Subcutaneous abdominal adipose tissue (tissue), 5 donors: ENCODE data around the gene TXLNG.

Experiments used
- H3K27ac ChIP-seq: one replicate; pipeline ENCODE4 v1.7.0; 2013; ENCODE audit warnings: low read depth, mild to moderate bottlenecking, inconsistent platforms, low read length, moderate library complexity
- H3K27me3 ChIP-seq, 5 donors: one replicate each; pipeline ENCODE4 v1.7.0; 2013; ENCODE audit warnings: low read length in 5 of 5, inconsistent platforms in 1 of 5; ENCODE audit not compliant: control insufficient read depth in 5 of 5, insufficient read depth in 4 of 5
- H3K36me3 ChIP-seq, 5 donors: one replicate each; pipeline ENCODE4 v1.7.0; 2013; ENCODE audit warnings: low read length in 5 of 5; ENCODE audit not compliant: control insufficient read depth in 5 of 5, insufficient read depth in 5 of 5
- H3K4me1 ChIP-seq, 5 donors: one replicate each; pipeline ENCODE4 v1.7.0; 2013; ENCODE audit warnings: low read length in 5 of 5, mild to moderate bottlenecking in 3 of 5, moderate library complexity in 1 of 5; ENCODE audit not compliant: control insufficient read depth in 5 of 5, insufficient read depth in 5 of 5
- H3K4me3 ChIP-seq, 5 donors: one replicate each; pipeline ENCODE4 v1.7.0; 2013; ENCODE audit warnings: low read length in 5 of 5, low read depth in 1 of 5
- H3K9ac ChIP-seq, 5 donors: one replicate each; pipeline ENCODE4 v1.7.0; 2013; ENCODE audit warnings: low read length in 5 of 5, mild to moderate bottlenecking in 4 of 5, moderate library complexity in 3 of 5
- H3K9me3 ChIP-seq, 5 donors: one replicate each; pipeline ENCODE4 v1.7.0; 2013; ENCODE audit warnings: low read length in 5 of 5; ENCODE audit not compliant: control insufficient read depth in 5 of 5
- donor health status: healthy.
- donor health status: healthy.
- donor health status: healthy.
- donor health status: healthy.
- donor health status: healthy.

TXLNG gene

DNA sequence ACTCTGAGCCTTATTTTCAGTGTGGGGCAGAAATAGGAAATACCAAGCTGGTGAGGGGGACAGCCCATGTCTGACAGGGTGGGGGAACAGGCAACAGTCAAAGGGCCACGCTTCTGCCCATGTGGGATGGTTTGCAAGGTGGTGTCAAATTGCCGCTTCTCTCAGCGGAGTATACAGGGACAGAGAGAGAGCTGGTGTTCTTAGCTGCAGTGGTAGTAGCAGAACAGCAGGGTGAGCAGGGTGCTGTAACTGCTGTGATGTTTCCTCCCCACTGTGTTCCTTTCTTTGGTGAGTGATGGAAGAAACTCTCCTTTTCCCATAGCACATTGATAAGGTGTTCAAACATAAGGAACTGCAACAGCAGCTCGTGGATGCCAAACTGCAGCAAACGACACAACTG, 46.0 kb downstream of the TXLNG start:
- H3K27ac ChIP-seq = no peak overlapping the region
- H3K4me3 ChIP-seq = no peak overlapping the region
- peaks cover 33 to 67% (median 58%) of the 10 kb centered on the region in 5 donors for H3K36me3 ChIP-seq
- peaks cover 0 to 17% (median 14%) of the 10 kb centered on the region in 5 donors for H3K4me1 ChIP-seq
- no peak overlapping the region for H3K9ac ChIP-seq
- no peaks in the 10 kb centered on the region for H3K9me3 ChIP-seq
- H3K27me3 ChIP-seq = peaks cover 0 to 5% (median 0%) of the 10 kb centered on the region in 5 donors

DNA sequence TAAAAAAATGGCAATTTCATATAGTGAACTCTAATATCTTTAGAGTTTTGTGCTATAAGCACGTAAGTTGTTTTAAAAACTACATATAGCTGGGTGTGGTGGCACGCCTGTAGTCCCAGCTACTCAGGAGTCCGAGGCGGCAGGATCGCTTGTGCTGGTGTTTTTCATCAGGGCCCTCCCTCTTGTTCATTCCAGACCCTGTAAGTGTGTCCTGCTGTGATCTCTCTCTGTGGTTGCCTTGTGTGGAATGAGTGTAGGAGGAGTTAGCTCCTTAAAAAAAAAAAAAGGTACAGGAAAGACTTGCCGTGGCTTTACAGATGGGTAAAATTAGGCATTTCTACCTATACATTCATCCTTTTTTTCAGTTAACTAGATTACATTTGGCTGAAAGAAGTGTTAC, 48.5 kb downstream of the TXLNG start:
- Histone ChIP-seq H3K9me3 (no peaks in the 10 kb centered on the region), H3K27ac (no peak overlapping the region), H3K9ac (no peak overlapping the region)

DNA sequence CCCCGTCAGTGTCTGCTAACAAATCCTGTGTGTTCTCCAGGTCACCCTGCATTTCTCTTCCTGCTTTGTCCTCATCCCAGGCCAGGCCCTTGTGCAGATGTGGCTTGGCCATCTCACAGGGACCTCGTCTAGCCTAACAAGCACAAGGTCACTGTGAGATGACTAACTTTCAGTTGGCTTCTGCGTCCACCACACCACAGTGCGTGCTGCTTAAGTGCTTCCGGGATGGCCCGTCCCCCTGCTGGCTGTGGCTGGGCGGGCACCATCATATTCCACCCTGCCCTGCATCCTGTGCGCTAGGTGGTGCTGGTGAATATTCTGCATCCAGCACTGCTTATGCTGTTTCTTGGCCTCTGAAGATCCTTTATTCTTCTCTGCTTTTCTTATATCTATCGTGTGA, 50.1 kb downstream of the TXLNG start:
- Histone ChIP-seq H3K4me1 (peaks cover 0 to 22% (median 10%) of the 10 kb centered on the region in 5 donors), H3K27me3 (peaks cover 0 to 5% (median 0%) of the 10 kb centered on the region in 5 donors), H3K36me3 (peaks cover 32 to 85% (median 69%) of the 10 kb centered on the region in 5 donors), H3K27ac (no peak overlapping the region), H3K9me3 (no peaks in the 10 kb centered on the region), H3K4me3 (no peak overlapping the region), H3K9ac (no peak overlapping the region)

More for the DNA sequence above, 48.5 kb downstream of the TXLNG start:
- no peak overlapping the region for H3K4me3 ChIP-seq
- peaks cover 0 to 5% (median 0%) of the 10 kb centered on the region in 5 donors for H3K27me3 ChIP-seq
- peaks cover 0 to 19% (median 10%) of the 10 kb centered on the region in 5 donors for H3K4me1 ChIP-seq
- H3K36me3 ChIP-seq = peaks cover 35 to 78% (median 61%) of the 10 kb centered on the region in 5 donors

DNA sequence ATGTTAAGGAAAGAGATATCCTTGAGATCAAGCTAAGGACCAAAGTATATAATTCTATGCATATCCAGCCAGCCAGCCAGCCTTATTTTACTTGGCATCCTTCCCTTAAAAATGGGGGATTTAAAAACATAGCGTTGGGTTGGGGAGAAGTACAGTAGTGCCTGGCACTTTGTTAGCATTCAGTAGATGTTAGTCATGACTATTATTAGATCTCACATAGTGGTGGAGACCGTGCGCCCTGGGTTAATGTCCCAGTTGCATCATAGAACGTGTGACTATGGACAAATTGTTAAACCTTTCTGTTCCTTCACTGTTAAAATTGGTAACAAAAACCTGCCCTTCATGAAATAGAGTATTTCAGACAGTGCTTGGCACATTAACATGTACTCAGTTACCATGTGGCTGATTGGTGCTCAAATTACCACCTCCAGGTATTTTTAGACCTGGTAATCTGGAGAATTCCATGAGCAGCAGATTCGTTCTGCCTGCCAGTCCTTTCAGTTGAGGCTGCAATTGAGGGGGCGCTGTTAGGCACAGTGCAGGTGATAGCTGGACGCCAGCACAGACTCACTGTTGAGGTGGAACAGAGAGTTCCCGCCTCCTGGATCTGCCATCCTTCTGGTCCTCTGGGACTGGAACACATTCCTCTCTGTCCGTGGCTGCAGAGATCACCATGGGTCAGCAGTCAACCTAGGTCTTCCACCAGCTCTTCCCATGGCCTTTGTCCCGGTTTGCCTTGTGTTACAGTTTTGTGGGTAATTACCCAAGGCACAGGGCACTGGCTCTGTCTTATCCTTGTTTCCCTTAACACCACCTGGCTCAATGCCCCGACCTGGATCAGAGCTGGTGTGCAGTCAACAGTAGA, 52.2 kb downstream of the TXLNG start:
- H3K4me1 ChIP-seq = peaks cover 0 to 21% (median 10%) of the 10 kb centered on the region in 5 donors
- peaks cover 40 to 85% (median 59%) of the 10 kb centered on the region in 5 donors for H3K36me3 ChIP-seq
- peak overlapping the region; percentile 66 for H3K27ac ChIP-seq
- H3K27me3 ChIP-seq = peaks cover 0 to 5% (median 0%) of the 10 kb centered on the region in 5 donors
- H3K9me3 ChIP-seq = no peaks in the 10 kb centered on the region
- no peak overlapping the region for H3K4me3 ChIP-seq
- H3K9ac ChIP-seq = no peak overlapping the region

DNA sequence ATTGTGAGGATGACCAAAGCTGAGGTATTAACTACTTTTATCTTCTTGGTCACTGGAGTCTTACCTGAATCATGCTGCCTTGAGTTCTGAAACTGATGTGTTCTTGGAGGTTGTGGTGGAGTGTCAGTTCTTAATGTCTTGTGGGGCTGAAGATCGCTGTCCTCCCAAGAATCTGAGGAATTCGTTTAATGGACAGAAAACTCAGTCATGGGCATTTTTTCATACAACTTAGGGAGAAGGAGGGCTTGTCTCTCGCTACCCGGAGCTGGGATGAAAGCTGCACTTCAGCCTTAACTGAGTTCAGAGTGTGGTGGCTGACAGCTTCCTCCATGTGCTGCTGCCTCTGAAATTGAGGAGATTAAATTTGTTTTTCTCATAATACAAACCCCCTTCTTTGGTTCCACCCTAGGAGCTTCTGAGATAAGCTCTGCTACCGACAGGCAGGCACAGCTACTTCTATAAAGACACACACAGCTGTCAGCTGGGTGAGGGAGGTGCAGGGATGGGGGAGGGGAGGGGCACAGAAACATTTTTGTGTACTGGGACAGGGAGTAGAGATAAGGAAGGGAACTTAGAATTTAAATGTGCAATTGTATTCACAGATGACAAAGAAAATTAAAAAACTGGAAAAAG, 53.1 kb downstream of the TXLNG start:
- Histone ChIP-seq H3K4me3 (no peak overlapping the region), H3K4me1 (peaks cover 0 to 19% (median 10%) of the 10 kb centered on the region in 5 donors), H3K9me3 (no peaks in the 10 kb centered on the region), H3K27me3 (peaks cover 0 to 5% (median 0%) of the 10 kb centered on the region in 5 donors), H3K9ac (no peak overlapping the region), H3K27ac (peak overlapping the region; percentile 61), H3K36me3 (peaks cover 43 to 81% (median 57%) of the 10 kb centered on the region in 5 donors)

DNA sequence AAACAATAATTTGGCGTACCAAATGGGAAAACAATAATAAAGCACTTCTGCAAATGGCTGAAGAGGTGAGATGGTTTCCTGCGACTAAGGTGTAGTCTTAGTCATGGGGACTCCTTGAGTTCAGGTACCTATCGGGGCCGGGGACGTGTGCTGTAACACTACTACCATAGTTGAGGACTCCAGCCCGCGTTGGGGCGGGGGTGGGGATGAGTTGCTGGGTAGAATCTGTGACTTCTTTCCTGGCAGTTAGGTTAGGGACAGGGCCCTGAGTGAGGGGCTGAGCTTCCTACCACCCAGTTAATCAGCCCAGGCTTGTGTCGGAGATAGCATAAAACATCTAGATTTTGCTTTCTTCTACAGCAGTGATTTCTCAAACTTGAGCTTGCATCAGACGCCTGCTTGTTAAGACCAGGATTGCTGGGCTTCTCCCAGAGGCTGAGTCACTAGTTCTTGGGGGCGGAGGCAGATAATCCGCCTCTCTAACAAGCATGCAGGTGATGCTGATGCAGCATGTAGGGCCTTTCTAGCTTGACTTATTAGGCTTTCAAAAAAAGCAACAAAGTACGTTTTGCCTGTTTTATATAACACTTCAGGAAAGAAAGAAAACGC, 53.7 kb downstream of the TXLNG start:
- peak overlapping the region; percentile 61 for H3K27ac ChIP-seq

DNA sequence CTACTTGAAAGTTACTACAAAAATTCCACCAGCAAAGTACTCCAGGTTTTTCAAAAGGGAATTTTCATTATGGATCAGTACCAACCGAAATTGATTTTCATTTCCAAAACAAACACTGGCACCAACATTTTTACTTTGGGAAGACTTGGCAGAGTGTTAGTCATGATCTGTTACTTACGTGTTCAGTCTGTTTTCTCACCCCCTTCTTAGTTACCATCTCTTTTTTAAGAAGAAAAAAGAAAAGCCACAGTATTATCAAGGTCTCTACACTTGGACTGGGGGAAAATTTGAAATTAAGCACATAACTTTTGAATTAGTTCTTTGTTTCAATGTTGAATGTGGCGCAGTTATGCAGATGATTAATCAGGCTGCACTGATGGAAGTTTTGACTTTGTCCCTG, 56.4 kb downstream of the TXLNG start:
- Histone ChIP-seq H3K27ac (peak overlapping the region; percentile 44), H3K4me3 (no peak overlapping the region), H3K9me3 (no peaks in the 10 kb centered on the region), H3K9ac (no peak overlapping the region), H3K27me3 (peaks cover 0 to 2% (median 0%) of the 10 kb centered on the region in 5 donors), H3K4me1 (peaks cover 0 to 19% (median 10%) of the 10 kb centered on the region in 5 donors), H3K36me3 (peaks cover 45 to 71% (median 49%) of the 10 kb centered on the region in 5 donors)

More for the DNA sequence above, 53.7 kb downstream of the TXLNG start:
- Histone ChIP-seq H3K4me3 (no peak overlapping the region), H3K36me3 (peaks cover 48 to 79% (median 55%) of the 10 kb centered on the region in 5 donors), H3K9ac (no peak overlapping the region), H3K4me1 (peaks cover 0 to 19% (median 10%) of the 10 kb centered on the region in 5 donors), H3K27me3 (peaks cover 0 to 5% (median 0%) of the 10 kb centered on the region in 5 donors), H3K9me3 (no peaks in the 10 kb centered on the region)

DNA sequence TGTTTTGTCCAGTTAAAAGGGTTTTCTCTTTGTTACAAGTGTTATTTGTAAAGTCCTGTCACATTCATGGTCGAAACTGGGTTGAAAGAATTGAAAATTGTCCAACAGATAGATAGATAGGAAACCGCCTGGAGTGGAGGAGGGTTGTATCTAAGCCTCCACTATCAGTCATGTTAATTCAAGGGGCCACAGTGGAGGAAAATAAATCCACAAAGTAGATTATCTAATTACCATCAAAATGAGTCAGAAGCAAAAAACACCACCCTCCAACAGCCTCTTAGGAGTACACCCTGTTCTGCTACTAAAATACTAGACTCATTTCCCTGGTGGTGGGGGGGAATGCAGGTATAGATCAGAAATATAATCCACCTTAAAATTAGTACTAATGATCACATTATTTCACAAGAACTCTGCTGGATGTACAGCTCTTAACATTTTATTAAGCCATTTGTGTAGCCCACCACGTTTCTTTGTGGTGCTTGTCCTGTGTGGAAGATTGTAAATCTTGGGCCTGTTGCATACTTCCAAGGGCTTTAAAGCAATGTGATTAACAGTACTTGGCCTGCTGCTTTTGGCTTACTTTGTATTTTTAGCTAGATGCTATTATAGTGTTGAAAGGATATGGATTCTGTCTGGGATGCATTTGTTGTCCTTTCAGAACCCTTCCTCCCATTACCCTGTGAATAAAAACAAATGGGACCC, 57.1 kb downstream of the TXLNG start:
- H3K9me3 ChIP-seq = no peaks in the 10 kb centered on the region
- no peak overlapping the region for H3K4me3 ChIP-seq
- H3K9ac ChIP-seq = no peak overlapping the region
- H3K27ac ChIP-seq = peak overlapping the region; percentile 44
- H3K4me1 ChIP-seq = peaks cover 0 to 17% (median 10%) of the 10 kb centered on the region in 5 donors
- peaks cover 0 to 2% (median 0%) of the 10 kb centered on the region in 5 donors for H3K27me3 ChIP-seq
- H3K36me3 ChIP-seq = peaks cover 43 to 72% (median 49%) of the 10 kb centered on the region in 5 donors

DNA sequence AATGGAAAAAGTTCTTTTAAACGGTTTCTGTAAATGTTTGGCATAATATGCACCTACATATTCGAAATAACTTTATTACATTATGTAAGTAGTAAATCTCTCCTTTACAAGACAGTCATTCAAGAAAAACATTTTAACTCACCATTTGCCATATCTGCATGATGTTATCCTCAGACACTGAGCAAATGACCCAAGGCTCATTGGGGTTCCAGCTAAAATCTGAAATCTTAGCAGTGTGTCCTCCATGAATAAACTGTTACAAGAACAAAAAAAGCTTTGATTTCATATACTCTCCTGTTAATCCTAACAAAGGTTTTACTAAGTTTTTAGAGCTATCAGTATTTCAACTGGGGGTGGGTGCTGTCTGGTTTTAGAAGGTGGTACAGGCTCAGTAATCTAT, 59.4 kb downstream of the TXLNG start:
- Histone ChIP-seq H3K4me3 (no peak overlapping the region), H3K4me1 (no peaks in the 10 kb centered on the region), H3K27ac (no peak overlapping the region), H3K36me3 (peaks cover 34 to 56% (median 43%) of the 10 kb centered on the region in 5 donors), H3K9me3 (no peaks in the 10 kb centered on the region), H3K9ac (no peak overlapping the region), H3K27me3 (peaks cover 0 to 2% (median 0%) of the 10 kb centered on the region in 5 donors)
